Smooth muscle cell (in vitro differentiated cells): Measurements from ENCODE around the gene ANKRD65. TPM values are rescaled to one million over a fixed set of nuclear protein-coding genes. Genes with fewer than 3 reads are reported as not detected.

Experiments used
- DNase-seq: peaks from one replicate; lab custom pipeline; 2025; ENCODE audit not compliant: unreplicated experiment; lab: John Stamatoyannopoulos, UW
- H2AFZ ChIP-seq: fragments of 200-600 bp; sonication (generic); 2 replicates; pipeline ENCODE4 v1.6.0; 2016; ENCODE audit warnings: antibody characterized with exemption, low read depth, mild to moderate bottlenecking
- H3F3A ChIP-seq: fragments of 200-600 bp; sonication (generic); 2 replicates; pipeline ENCODE4 v1.6.0; 2017; ENCODE audit warnings: antibody characterized with exemption, low read depth
- H3K27ac ChIP-seq: fragments of 200-600 bp; sonication (generic); 2 replicates; pipeline ENCODE4 v1.5.1; 2016; ENCODE audit warnings: low read depth, mild to moderate bottlenecking
- H3K27me3 ChIP-seq: fragments of 200-600 bp; sonication (generic); 2 replicates; pipeline ENCODE4 v1.6.1; 2016; ENCODE audit warnings: low read depth, mild to moderate bottlenecking
- H3K36me3 ChIP-seq: fragments of 200-600 bp; sonication (generic); 2 replicates; pipeline ENCODE4 v1.5.1; 2016; ENCODE audit warnings: low read depth
- H3K4me1 ChIP-seq: fragments of 200-600 bp; sonication (generic); 2 replicates; pipeline ENCODE4 v1.5.1; 2016; ENCODE audit warnings: low read depth
- H3K4me2 ChIP-seq: fragments of 200-600 bp; sonication (generic); 2 replicates; pipeline ENCODE4 v1.6.0; 2016; ENCODE audit warnings: mild to moderate bottlenecking
- H3K4me3 ChIP-seq: fragments of 200-600 bp; sonication (generic); 2 replicates; pipeline ENCODE4 v1.5.1; 2016; ENCODE audit warnings: mild to moderate bottlenecking
- H3K79me2 ChIP-seq: fragments of 200-600 bp; sonication (generic); 2 replicates; pipeline ENCODE4 v1.6.0; 2016; ENCODE audit warnings: low read depth, mild to moderate bottlenecking
- H3K9ac ChIP-seq: fragments of 200-600 bp; sonication (generic); 2 replicates; pipeline ENCODE4 v1.6.0; 2016; ENCODE audit warnings: low read depth
- H3K9me3 ChIP-seq: fragments of 200-600 bp; sonication (generic); replicated peaks from 2 replicates; pipeline ENCODE4 v1.5.1; 2016; ENCODE audit warnings: low read depth
- H4K20me1 ChIP-seq: fragments of 200-600 bp; sonication (generic); 2 replicates; pipeline ENCODE4 v1.6.0; 2016; ENCODE audit warnings: low read depth
- WGBS: methylation state at CpG from one replicate; pipeline ENCODE4 v1.1.7; 2016; ENCODE audit warnings: low lambda C conversion rate; 5-methylcytosine and 5-hydroxymethylcytosine counted together
- polyA plus RNA-seq: library from polyadenylated mRNA; unstranded; fragments of >200 nt; fragmentation: Nextera tagmentation; extraction: Ambion mirVana; gene quantifications from 2 replicates; pipeline ENCODE4 v1.2.1, GENCODE V29; 2016
- total RNA-seq: library from RNA; depleted of rRNA; stranded (reverse); fragments of >200 nt; gene quantifications from 2 replicates; pipeline ENCODE4 v1.2.3, GENCODE V29; 2014
- TF ChIP-seq, protein P1 (sequence below): fragments of 200-600 bp; sonication (generic); IDR thresholded peaks from 2 replicates; pipeline ENCODE4 v1.5.1; 2017; ENCODE audit warnings: borderline replicate concordance, mild to moderate bottlenecking, antibody characterized with exemption; ENCODE audit not compliant: insufficient read depth, poor library complexity, severe bottlenecking

The ANKRD65 gene
- total and polyA plus RNA-seq, 2 experiments from 2014 or later: 6.1 to 10.1 TPM

DNA sequence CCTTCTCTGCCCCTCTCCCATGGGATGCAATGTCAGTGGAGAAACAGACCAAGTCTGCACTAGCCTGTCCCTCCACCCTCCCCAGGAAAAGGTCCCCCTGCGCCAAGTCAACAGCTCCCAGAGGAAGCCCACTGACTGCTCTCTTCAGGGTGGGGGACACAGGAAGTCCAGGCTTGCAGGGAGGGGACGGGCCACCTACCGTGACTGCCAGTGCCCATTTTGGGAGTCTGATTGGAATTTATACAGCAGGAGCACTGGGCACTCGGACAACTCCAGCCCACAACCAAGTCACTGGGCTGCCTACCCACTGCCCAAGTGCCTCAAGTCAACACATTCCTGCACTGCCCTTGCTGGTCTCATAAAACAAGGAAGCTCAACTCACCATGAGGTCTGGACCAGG, 28.1 kb downstream of the ANKRD65 start:
- H3K4me1 ChIP-seq: no peaks in the 10 kb centered on the region
- no peak overlapping the region for H3K4me2 ChIP-seq
- no peak overlapping the region for H3K4me3 ChIP-seq
- H3F3A ChIP-seq: no peaks in the 10 kb centered on the region
- DNase-seq: no peak
- TF ChIP-seq, protein P1, sequence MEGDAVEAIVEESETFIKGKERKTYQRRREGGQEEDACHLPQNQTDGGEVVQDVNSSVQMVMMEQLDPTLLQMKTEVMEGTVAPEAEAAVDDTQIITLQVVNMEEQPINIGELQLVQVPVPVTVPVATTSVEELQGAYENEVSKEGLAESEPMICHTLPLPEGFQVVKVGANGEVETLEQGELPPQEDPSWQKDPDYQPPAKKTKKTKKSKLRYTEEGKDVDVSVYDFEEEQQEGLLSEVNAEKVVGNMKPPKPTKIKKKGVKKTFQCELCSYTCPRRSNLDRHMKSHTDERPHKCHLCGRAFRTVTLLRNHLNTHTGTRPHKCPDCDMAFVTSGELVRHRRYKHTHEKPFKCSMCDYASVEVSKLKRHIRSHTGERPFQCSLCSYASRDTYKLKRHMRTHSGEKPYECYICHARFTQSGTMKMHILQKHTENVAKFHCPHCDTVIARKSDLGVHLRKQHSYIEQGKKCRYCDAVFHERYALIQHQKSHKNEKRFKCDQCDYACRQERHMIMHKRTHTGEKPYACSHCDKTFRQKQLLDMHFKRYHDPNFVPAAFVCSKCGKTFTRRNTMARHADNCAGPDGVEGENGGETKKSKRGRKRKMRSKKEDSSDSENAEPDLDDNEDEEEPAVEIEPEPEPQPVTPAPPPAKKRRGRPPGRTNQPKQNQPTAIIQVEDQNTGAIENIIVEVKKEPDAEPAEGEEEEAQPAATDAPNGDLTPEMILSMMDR: no peak
- H3K79me2 ChIP-seq: peaks cover 60% of the 10 kb centered on the region
- H3K27me3 ChIP-seq: no peaks in the 10 kb centered on the region
- H2AFZ ChIP-seq: no peak overlapping the region
- no peak overlapping the region for H3K27ac ChIP-seq
- H3K36me3 ChIP-seq: peaks cover 27% of the 10 kb centered on the region
- WGBS: 95% methylated on average over 4 of the region's 4 CpGs
- H4K20me1 ChIP-seq: peaks cover 26% of the 10 kb centered on the region
- no peaks in the 10 kb centered on the region for H3K9me3 ChIP-seq
- H3K9ac ChIP-seq: no peak overlapping the region

DNA sequence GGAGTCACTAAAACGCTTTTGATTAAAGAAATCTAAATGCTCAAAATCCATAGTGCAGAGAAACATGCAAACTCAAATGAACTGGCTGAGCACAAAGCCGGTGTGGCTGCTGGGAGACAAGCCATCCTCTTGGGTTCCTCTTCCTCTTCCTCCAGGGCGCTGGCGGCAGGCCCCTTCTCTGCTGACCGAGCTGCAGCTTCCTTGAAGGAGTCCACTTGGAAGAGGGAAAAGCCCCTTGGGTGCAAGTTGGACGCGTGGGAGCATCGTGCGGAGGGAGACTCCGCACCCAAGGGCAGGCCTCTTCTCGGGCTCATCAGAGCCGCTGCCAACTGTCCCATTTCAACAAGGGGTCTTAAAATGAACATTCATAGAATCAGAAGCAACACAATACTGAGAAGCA, 29.9 kb downstream of the ANKRD65 start:
- no peaks in the 10 kb centered on the region for H3K27me3 ChIP-seq
- H3K27ac ChIP-seq: no peak overlapping the region
- WGBS: 98% methylated on average over 12 of the region's 12 CpGs
- no peaks in the 10 kb centered on the region for H3K9me3 ChIP-seq
- TF ChIP-seq, protein P1: no peak
- peaks cover 27% of the 10 kb centered on the region for H3K36me3 ChIP-seq
- peaks cover 42% of the 10 kb centered on the region for H3K79me2 ChIP-seq
- H2AFZ ChIP-seq: no peak overlapping the region
- no peaks in the 10 kb centered on the region for H3K4me1 ChIP-seq
- no peak for DNase-seq
- peaks cover 26% of the 10 kb centered on the region for H4K20me1 ChIP-seq
- no peak overlapping the region for H3K4me2 ChIP-seq
- H3F3A ChIP-seq: no peaks in the 10 kb centered on the region
- no peak overlapping the region for H3K9ac ChIP-seq
- no peak overlapping the region for H3K4me3 ChIP-seq

DNA sequence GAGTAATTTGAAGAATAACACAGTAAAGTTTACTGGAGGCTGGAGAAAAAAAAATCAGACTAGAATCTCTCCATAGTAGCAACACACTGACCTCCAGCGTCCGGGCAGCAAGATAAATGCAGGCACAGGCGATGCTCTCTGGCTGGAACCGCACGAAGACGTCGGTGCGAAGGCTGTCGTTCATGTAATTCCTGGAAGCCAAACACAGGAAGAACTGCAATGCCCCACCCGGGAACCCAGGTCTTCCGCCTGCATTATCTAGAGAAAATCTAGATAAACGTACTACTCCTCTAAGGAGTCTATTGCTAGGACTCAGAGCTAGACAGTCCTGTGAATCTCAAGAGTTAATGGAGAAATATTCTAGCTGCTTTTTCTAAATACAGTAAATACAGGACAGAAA, 30.4 kb downstream of the ANKRD65 start:
- Histone ChIP-seq H3K9ac (no peak overlapping the region), H2AFZ (no peak overlapping the region), H4K20me1 (peaks cover 24% of the 10 kb centered on the region), H3K4me1 (no peaks in the 10 kb centered on the region), H3K79me2 (peaks cover 37% of the 10 kb centered on the region), H3K9me3 (no peaks in the 10 kb centered on the region), H3K36me3 (peaks cover 27% of the 10 kb centered on the region), H3K27me3 (no peaks in the 10 kb centered on the region), H3K27ac (no peak overlapping the region), H3K4me3 (no peak overlapping the region), H3K4me2 (no peak overlapping the region), H3F3A (no peaks in the 10 kb centered on the region)
- 95% methylated on average over 12 of the region's 12 CpGs for WGBS
- TF ChIP-seq, protein P1: no peak
- no peak for DNase-seq

DNA sequence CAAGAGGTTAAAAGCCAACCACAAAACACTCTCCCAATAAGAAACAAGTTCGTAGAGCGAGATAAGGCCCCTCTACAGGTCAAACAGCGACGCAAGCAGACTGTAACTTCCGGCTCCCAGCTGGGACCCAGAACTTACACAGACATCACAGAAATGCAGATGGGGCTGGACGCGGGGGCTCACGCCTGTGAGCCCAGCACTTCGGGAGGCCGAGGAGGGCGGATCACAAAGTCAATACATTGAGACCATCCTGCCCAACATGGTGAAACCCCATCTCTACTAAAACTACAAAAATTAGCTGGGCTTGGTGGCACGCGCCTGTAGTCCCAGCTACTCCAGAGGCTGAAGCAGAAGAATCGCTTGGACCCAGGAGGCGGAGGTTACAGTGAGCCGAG, 33.0 kb downstream of the ANKRD65 start:
- Histone ChIP-seq H3K4me1 (no peaks in the 10 kb centered on the region), H3K4me2 (no peak overlapping the region), H3K79me2 (peaks cover 16% of the 10 kb centered on the region), H3K9me3 (no peaks in the 10 kb centered on the region), H3K9ac (no peak overlapping the region), H3K36me3 (peaks cover 27% of the 10 kb centered on the region), H2AFZ (no peak overlapping the region), H3F3A (no peaks in the 10 kb centered on the region), H4K20me1 (peaks cover 18% of the 10 kb centered on the region), H3K27me3 (no peaks in the 10 kb centered on the region), H3K4me3 (no peak overlapping the region), H3K27ac (no peak overlapping the region)
- 98% methylated on average over 16 of the region's 16 CpGs for WGBS
- DNase-seq: no peak
- TF ChIP-seq, protein P1: no peak
